Measurements from ENCODE around the gene ID1.

- TF ChIP-seq CTCF (IDR thresholded peaks at IDR 0.05; ENCODE audit: poor library complexity, severe bottlenecking) (no peak), EZH2 (IDR thresholded peaks at IDR 0.05; ENCODE audit: borderline replicate concordance, insufficient read depth, low read length, poor library complexity, severe bottlenecking) (no peak), REST (IDR thresholded peaks at IDR 0.05; ENCODE audit: borderline replicate concordance) (no peak), SMC3 (conservative IDR thresholded peaks at IDR 0.05; ENCODE audit: poor library complexity) (no peak), EP300 (conservative IDR thresholded peaks at IDR 0.05; ENCODE audit: poor library complexity, severe bottlenecking) (no peak), MXI1 (conservative IDR thresholded peaks at IDR 0.05; ENCODE audit: poor library complexity, severe bottlenecking) (no peak), TAF1 (IDR thresholded peaks at IDR 0.05; ENCODE audit: low read depth) (no peak)
Observed at GRCh38 chr20:31573555-31574321, 31.4 kb upstream of the ID1 start.

Data from neural cell (in vitro differentiated cells).